ENCODE results near the gene HNRNPU.

The HNRNPU gene

DNA sequence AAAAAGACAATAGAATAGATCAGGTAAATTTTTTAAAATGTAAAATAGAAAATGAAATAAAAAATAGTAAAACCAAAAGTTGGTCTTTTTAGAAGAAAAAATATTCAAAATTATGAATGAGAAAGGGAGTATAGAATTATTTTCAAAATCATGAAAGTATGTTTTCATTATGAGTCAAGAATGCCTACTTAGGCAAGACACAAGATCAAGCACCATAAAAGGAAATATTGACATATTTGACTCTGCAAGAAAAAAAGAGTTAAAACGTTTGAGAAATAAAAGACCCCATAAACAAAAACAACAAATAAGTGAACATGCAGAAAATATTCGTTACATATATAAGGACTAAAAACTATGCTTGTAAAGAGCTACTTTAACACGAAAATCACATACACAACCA is 33.7 kb downstream of the HNRNPU start:
- TF ChIP-seq, protein P1, sequence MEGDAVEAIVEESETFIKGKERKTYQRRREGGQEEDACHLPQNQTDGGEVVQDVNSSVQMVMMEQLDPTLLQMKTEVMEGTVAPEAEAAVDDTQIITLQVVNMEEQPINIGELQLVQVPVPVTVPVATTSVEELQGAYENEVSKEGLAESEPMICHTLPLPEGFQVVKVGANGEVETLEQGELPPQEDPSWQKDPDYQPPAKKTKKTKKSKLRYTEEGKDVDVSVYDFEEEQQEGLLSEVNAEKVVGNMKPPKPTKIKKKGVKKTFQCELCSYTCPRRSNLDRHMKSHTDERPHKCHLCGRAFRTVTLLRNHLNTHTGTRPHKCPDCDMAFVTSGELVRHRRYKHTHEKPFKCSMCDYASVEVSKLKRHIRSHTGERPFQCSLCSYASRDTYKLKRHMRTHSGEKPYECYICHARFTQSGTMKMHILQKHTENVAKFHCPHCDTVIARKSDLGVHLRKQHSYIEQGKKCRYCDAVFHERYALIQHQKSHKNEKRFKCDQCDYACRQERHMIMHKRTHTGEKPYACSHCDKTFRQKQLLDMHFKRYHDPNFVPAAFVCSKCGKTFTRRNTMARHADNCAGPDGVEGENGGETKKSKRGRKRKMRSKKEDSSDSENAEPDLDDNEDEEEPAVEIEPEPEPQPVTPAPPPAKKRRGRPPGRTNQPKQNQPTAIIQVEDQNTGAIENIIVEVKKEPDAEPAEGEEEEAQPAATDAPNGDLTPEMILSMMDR (IDR thresholded peaks at IDR 0.05; ENCODE audit: low read depth, low read length): no peak
- DNase-seq (ENCODE audit: extremely low read depth, low read depth): no peak

DNA sequence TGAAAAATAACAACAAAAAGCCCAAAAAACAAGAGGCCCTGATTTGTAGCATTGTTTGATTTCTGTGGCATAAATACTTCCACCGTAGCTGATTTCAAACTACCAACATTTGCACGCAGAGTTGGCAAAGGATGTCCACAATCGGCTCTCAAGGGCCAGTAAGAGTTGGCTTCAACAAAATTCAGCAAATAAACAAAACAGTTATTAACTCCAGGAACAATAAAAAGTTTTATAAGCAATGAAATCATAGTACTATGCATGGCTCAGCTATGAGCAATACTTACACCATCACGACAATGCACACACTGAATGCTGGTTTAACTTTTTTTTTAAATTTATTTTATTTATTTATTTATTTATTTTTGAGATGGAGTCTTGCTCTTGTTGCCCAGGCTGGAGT is 37.6 kb downstream of the HNRNPU start:
- TF ChIP-seq, protein P1 (IDR thresholded peaks at IDR 0.05; ENCODE audit: low read depth, low read length): no peak
- no peak for DNase-seq (ENCODE audit: extremely low read depth, low read depth)

DNA sequence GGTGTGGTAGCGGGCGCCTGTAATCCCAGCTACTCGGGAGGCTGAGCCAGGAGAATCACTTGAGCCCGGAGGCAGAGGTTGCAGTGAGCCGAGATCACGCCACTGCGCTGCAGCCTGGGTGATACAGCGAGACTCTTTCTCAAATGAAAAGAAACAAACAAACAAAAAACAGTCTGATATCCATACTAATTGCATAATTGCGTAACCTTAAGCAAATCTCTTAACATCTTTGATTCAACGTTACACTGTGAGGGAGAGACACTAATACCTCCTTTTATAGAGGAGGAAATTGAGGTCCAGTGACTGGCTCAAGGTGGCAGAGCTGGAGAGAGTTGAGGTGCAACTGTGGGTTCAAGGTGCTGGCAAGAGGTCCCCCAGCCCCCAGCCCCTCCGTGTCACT is 41.5 kb downstream of the HNRNPU start:
- no peak for DNase-seq (ENCODE audit: extremely low read depth, low read depth)
- TF ChIP-seq, protein P1 (IDR thresholded peaks at IDR 0.05; ENCODE audit: low read depth, low read length): no peak

DNA sequence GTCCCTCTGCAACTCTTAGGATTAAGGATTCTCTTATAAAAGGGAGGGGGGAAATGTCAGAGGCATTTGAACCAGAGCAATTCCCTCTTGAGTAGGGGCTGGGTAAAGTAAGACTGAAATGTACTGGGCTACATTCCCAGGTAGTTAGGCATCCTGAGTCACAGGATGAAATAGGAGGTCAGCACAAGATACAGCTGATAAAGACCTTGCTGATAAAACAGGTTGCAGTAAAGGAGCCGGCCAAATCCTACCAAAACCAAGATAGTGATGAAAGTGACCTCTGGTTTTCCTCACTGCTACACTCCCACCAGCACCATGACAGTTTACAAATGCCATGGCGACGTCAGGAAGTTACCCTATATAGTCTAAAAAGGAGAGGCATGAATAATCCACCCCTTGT is 43.2 kb downstream of the HNRNPU start:
- TF ChIP-seq, protein P1 (IDR thresholded peaks at IDR 0.05; ENCODE audit: low read depth, low read length): no peak

DNA sequence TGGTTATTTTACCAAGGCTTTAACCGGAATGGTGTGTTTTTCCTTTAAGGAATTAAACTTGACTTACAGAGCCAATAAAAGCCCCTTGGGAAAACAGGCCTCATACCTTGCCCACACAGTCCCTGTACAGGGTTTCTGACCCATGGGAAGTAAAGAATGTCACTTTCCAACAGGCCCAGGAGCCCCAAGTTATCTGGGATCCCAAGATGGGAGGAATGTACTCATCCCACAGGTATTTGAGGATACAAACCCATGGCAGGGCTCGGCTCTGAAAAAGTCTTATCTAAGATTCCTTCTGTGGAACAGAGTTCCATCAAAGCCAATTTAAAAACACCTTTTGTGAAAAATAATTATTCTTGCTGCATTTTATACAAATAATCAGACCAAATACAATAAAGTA is 44.2 kb downstream of the HNRNPU start:
- TF ChIP-seq, protein P1 (IDR thresholded peaks at IDR 0.05; ENCODE audit: low read depth, low read length): no peak
- DNase-seq (ENCODE audit: extremely low read depth, low read depth): no peak

More for the DNA sequence above, 43.2 kb downstream of the HNRNPU start:
- DNase-seq (ENCODE audit: extremely low read depth, low read depth): no peak

DNA sequence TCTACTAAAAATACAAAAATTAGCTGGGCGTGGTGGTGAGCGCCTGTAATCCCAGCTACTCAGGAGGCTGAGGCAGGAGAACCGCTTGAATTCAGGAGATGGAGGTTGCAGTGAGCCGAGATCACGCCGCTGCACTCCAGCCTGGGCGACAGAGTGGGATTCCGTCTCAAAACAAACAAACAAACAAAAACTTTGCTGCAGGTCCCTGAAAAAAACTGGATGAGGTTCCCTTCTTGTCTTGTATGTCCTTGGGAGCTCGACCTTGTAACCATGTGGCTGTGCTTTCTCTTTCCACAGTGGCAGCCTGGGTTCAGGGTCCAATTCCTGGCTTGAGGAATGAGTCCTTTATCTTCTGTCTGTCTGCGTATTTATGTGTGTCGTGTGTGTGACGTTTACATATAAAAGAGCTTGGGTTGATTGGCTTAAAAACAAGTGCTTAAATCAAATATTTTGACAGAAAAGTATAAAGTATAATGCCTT is 46.9 kb downstream of the HNRNPU start:
- TF ChIP-seq, protein P1 (IDR thresholded peaks at IDR 0.05; ENCODE audit: low read depth, low read length): no peak
- no peak for DNase-seq (ENCODE audit: extremely low read depth, low read depth)

DNA sequence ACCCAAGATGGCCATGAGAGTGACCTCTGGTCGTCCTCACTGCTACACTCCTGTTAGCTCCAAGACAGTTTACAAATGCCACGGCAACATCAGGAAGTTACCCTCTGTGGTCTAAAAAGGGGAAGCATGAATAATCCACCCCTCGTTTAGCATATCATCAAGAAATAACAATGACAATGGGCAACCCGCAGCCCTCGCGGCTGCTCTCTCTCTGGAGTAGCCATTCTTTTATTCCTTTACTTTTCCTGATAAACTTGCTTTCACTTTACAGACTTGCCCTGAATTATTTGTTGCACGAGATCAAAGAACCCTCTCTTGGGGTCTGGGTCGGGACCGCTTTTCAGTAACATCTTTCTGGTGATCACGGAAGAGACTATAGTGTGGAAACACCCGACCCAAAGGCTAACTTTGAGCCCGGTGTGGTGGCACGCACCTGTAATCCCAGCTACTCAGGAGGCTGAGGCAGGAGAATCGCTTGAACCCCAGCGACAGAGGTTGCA is 48.7 kb downstream of the HNRNPU start:
- TF ChIP-seq, protein P1 (IDR thresholded peaks at IDR 0.05; ENCODE audit: low read depth, low read length): no peak
- DNase-seq (ENCODE audit: extremely low read depth, low read depth): no peak

Data from AG09319 (cell line).